HK-2 (cell line): Measurements from ENCODE around the gene PPT2.

Experiments
- DNase-seq: peaks from one replicate; pipeline ENCODE4 v3.0.0-alpha.2; 2018; ENCODE audit not compliant: unreplicated experiment

PPT2 gene

GRCh38 chr6:32153564-32154513 lies at the start of gene PPT2:
Gene PPT2 (plus strand): TSS chr6:32154141. CDS start chr6:32154595, 454 bp downstream.
- peak; percentile 81 for DNase-seq

GRCh38 chr6:32105433-32105832 lies 48.5 kb upstream of the PPT2 start:
- DNase-seq = no peak

GRCh38 chr6:32107406-32107805 lies 46.5 kb upstream of the PPT2 start:
- DNase-seq = no peak

GRCh38 chr6:32108094-32108627 lies 45.8 kb upstream of the PPT2 start:
- DNase-seq = no peak

GRCh38 chr6:32108727-32109113 lies 45.2 kb upstream of the PPT2 start:
- DNase-seq = no peak

GRCh38 chr6:32109114-32109764 lies 44.7 kb upstream of the PPT2 start, which contains the start of gene TNXB:
Gene TNXB (minus strand): TSS chr6:32109338. CDS start chr6:32098198, 11,140 bp downstream.
- DNase-seq = no peak

GRCh38 chr6:32109765-32110160 lies 44.2 kb upstream of the PPT2 start:
- DNase-seq = no peak

- no peak for DNase-seq
Measured at GRCh38 chr6:32110632-32111031, 43.3 kb upstream of the PPT2 start.

GRCh38 chr6:32111424-32112066 lies 42.4 kb upstream of the PPT2 start:
- DNase-seq = no peak

- DNase-seq = no peak
Measured at GRCh38 chr6:32112431-32112980, 41.4 kb upstream of the PPT2 start.

- DNase-seq = peak; percentile 34
Measured at GRCh38 chr6:32113386-32114352, 40.3 kb upstream of the PPT2 start.

- no peak for DNase-seq
Measured at GRCh38 chr6:32114796-32115195, 39.1 kb upstream of the PPT2 start.

GRCh38 chr6:32115623-32116022 lies 38.3 kb upstream of the PPT2 start:
- DNase-seq = no peak

- DNase-seq = no peak
Measured at GRCh38 chr6:32116674-32117073, 37.3 kb upstream of the PPT2 start.

- no peak for DNase-seq
Measured at GRCh38 chr6:32117461-32117860, 36.5 kb upstream of the PPT2 start.

GRCh38 chr6:32118782-32119628 lies 34.9 kb upstream of the PPT2 start:
- DNase-seq = peak; percentile 80

GRCh38 chr6:32120573-32121059 lies 33.3 kb upstream of the PPT2 start:
- DNase-seq = no peak

GRCh38 chr6:32123681-32124080 lies 30.3 kb upstream of the PPT2 start:
- no peak for DNase-seq

- DNase-seq = no peak
Measured at GRCh38 chr6:32126880-32127279, 27.1 kb upstream of the PPT2 start.

GRCh38 chr6:32127409-32127716 lies 26.6 kb upstream of the PPT2 start:
- no peak for DNase-seq
